ENCODE data around the gene PLCB4.

The PLCB4 gene

GRCh38 chr20:9228774-9229450 lies 160.0 kb downstream of the PLCB4 start:
- DNase-seq = no peak

- DNase-seq = no peak
Measured at GRCh38 chr20:9230406-9230805, 161.5 kb downstream of the PLCB4 start.

- DNase-seq = no peak
Measured at GRCh38 chr20:9233804-9234203, 164.9 kb downstream of the PLCB4 start.

- no peak for DNase-seq
Measured at GRCh38 chr20:9235518-9235917, 166.6 kb downstream of the PLCB4 start.

- no peak for DNase-seq
Measured at GRCh38 chr20:9236458-9236857, 167.6 kb downstream of the PLCB4 start.

- no peak for DNase-seq
Measured at GRCh38 chr20:9241232-9241692, 172.4 kb downstream of the PLCB4 start.

- DNase-seq = no peak
Measured at GRCh38 chr20:9241721-9242427, 173.0 kb downstream of the PLCB4 start.

GRCh38 chr20:9243986-9244385 lies 175.1 kb downstream of the PLCB4 start:
- no peak for DNase-seq

- DNase-seq = no peak
Measured at GRCh38 chr20:9244811-9245210, 175.9 kb downstream of the PLCB4 start.

GRCh38 chr20:9246731-9247130 lies 177.8 kb downstream of the PLCB4 start:
- DNase-seq = no peak

GRCh38 chr20:9250511-9250910 lies 181.6 kb downstream of the PLCB4 start:
- no peak for DNase-seq

- DNase-seq = no peak
Measured at GRCh38 chr20:9253006-9253539, 184.2 kb downstream of the PLCB4 start.

- DNase-seq = no peak
Measured at GRCh38 chr20:9255171-9255570, 186.3 kb downstream of the PLCB4 start.

GRCh38 chr20:9256393-9256792 lies 187.5 kb downstream of the PLCB4 start:
- no peak for DNase-seq

- no peak for DNase-seq
Measured at GRCh38 chr20:9258901-9259300, 190.0 kb downstream of the PLCB4 start.

- DNase-seq = no peak
Measured at GRCh38 chr20:9260027-9260426, 191.1 kb downstream of the PLCB4 start.

- DNase-seq = no peak
Measured at GRCh38 chr20:9261781-9262180, 192.9 kb downstream of the PLCB4 start.

- DNase-seq = no peak
Measured at GRCh38 chr20:9262653-9263194, 193.8 kb downstream of the PLCB4 start.

- no peak for DNase-seq
Measured at GRCh38 chr20:9269280-9269971, 200.5 kb downstream of the PLCB4 start.

- no peak for DNase-seq
Measured at GRCh38 chr20:9270831-9271230, 201.9 kb downstream of the PLCB4 start.

- no peak for DNase-seq
Measured at GRCh38 chr20:9276966-9277468, 208.1 kb downstream of the PLCB4 start.

- no peak for DNase-seq
Measured at GRCh38 chr20:9279918-9280401, 211.1 kb downstream of the PLCB4 start.

- no peak for DNase-seq
Measured at GRCh38 chr20:9280666-9281065, 211.8 kb downstream of the PLCB4 start.

All from stimulated activated CD8-positive, alpha-beta memory T cell treated with anti-CD3 and anti-CD28 coated beads, Interleukin-4, amount 100 ng/mL, for 48 hours (primary cell).